Common myeloid progenitor, CD34-positive (primary cell): Measurements from ENCODE around the gene FAM13A.

Experiments used
- CTCF ChIA-PET: fragments of 350-600 bp; sonication (Branson Sonifier 250); formaldehyde crosslinking; loops from one replicate; lab custom pipeline; 2021; ENCODE audit warnings: antibody characterized with exemption; lab: Charles Lee
- POLR2A ChIA-PET: fragments of 350-600 bp; sonication (Branson Sonifier 250); formaldehyde crosslinking; loops from one replicate; lab custom pipeline; 2021; ENCODE audit warnings: antibody characterized with exemption; lab: Charles Lee
- DNase-seq, 3 donors: peaks; one replicate each; pipeline versions ENCODE4 v3.0.0 to v3.0.0-alpha.2; 2013
- H3K27ac ChIP-seq, 2 experiments: 1 replicate in 1 of 2; 2 replicates in 1 of 2; pipeline ENCODE4 v1.7.0; 2013; ENCODE audit warnings: inconsistent platforms in 2 of 2, low read length in 2 of 2, mild to moderate bottlenecking in 2 of 2, low read depth in 1 of 2, moderate library complexity in 1 of 2; ENCODE audit not compliant: severe bottlenecking in 2 of 2, insufficient read depth in 1 of 2, poor library complexity in 1 of 2
- H3K27me3 ChIP-seq, 5 experiments: replicated peaks in 2 of 5; 1 replicate in 3 of 5; 2 replicates in 2 of 5; pipeline versions ENCODE4 v1.6.1 to v1.7.0; 2013; ENCODE audit warnings: low read length in 4 of 5, mild to moderate bottlenecking in 2 of 5, moderate library complexity in 2 of 5, inconsistent platforms in 1 of 5; ENCODE audit not compliant: insufficient read depth in 5 of 5, control insufficient read depth in 4 of 5
- H3K36me3 ChIP-seq, 4 experiments: 1 replicate in 2 of 4; 2 replicates in 2 of 4; pipeline versions ENCODE4 v1.6.1 to v1.7.0; 2013; ENCODE audit warnings: low read length in 3 of 4, control low read depth in 1 of 4, mild to moderate bottlenecking in 1 of 4; ENCODE audit not compliant: control insufficient read depth in 4 of 4, insufficient read depth in 4 of 4
- H3K4me1 ChIP-seq, 4 experiments: 1 replicate in 3 of 4; 2 replicates in 1 of 4; pipeline versions ENCODE4 v1.6.1 to v1.7.1; 2013; ENCODE audit warnings: low read length in 3 of 4, mild to moderate bottlenecking in 3 of 4, control low read depth in 1 of 4, inconsistent platforms in 1 of 4, moderate library complexity in 1 of 4; ENCODE audit not compliant: control insufficient read depth in 4 of 4, insufficient read depth in 4 of 4; ENCODE audit errors: control extremely low read depth in 1 of 4
- H3K4me3 ChIP-seq, 7 experiments: 1 replicate in 4 of 7; 2 replicates in 3 of 7; pipeline versions ENCODE4 v1.5.1 to v1.7.0; 2013; ENCODE audit warnings: mild to moderate bottlenecking in 7 of 7, low read length in 6 of 7, moderate library complexity in 6 of 7, inconsistent platforms in 2 of 7, low read depth in 2 of 7, control low read depth in 1 of 7; ENCODE audit not compliant: insufficient read depth in 4 of 7, control insufficient read depth in 1 of 7; ENCODE audit errors: extremely low read depth in 1 of 7
- H3K9me3 ChIP-seq, 5 experiments: 1 replicate in 4 of 5; 2 replicates in 1 of 5; pipeline versions ENCODE4 v1.6.1 to v1.7.1; 2013; ENCODE audit warnings: low read length in 4 of 5, mild to moderate bottlenecking in 2 of 5, inconsistent platforms in 1 of 5, low read depth in 1 of 5, moderate library complexity in 1 of 5; ENCODE audit not compliant: control insufficient read depth in 4 of 5, insufficient read depth in 2 of 5; ENCODE audit errors: control extremely low read depth in 1 of 5
- WGBS: methylation state at CpG from one replicate; pipeline ENCODE4 v1.1.5; 2013; ENCODE audit not compliant: insufficient coverage; 5-methylcytosine and 5-hydroxymethylcytosine counted together

The FAM13A gene

DNA sequence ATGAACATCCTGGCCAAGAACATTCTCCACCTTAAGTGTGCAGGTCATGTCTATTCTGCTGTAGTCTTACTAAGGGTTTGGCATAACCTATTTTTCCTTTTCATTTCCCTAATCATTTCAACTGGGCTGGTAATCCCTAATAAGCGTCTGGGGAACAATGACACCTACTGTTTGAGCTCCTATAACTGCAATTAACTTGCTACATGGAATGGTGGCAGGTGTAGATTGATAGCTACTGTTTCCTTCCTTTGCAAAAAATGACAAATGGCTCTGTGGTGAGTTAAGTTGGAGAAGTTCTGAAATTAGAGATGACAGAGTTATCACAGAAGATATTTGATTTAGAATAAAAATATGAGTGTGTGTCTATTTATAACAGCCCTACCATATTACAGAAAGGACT is 254.8 kb downstream of the FAM13A start:
- Histone ChIP-seq H3K4me1 (peaks cover 2 to 26% (median 17%) of the 10 kb centered on the region in 4 experiments), H3K36me3 (peaks cover 0 to 5% (median 0%) of the 10 kb centered on the region in 4 experiments), H3K9me3 (peaks cover 0 to 3% (median 0%) of the 10 kb centered on the region in 5 experiments), H3K27ac (no peak overlapping the region), H3K27me3 (no peaks in the 10 kb centered on the region), H3K4me3 (no peak overlapping the region)
- POLR2A ChIA-PET, result no interaction called here
- CTCF ChIA-PET, result interaction anchor here (0.6 to 1.8 kb wide), 8 partner anchors 10 to 129 kb away, joined by 3 to 7 read pairs (median 3); no protein-coding TSS in a partner anchor
- peak; percentile 25 to 76 (median 56) for DNase-seq
- no CpG with 5 or more reads among the region's 1 CpG for WGBS

DNA sequence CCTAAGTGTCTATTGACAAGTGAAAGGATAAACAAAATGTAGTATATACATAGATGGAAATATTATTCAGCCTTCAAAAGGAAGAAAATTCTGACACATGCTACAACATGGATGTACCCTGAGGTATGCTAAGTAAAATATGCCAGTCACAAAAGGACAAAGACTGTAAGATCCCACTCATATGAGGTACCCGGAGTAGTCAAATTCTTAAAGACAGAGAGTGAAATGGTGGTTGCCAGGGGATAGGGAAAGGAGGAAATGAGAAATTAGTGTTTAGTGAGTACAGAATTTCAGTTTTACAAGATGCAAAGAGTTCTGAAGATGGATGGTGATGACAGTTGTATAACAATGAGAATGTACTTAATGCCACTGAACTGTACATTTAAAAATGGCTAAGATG is 257.1 kb downstream of the FAM13A start:
- 100% methylated on average over 1 of the region's 1 CpG for WGBS
- Histone ChIP-seq H3K27me3 (no peaks in the 10 kb centered on the region), H3K36me3 (peaks cover 0 to 5% (median 0%) of the 10 kb centered on the region in 4 experiments), H3K4me1 (peaks cover 2 to 26% (median 17%) of the 10 kb centered on the region in 4 experiments), H3K27ac (no peak overlapping the region), H3K9me3 (peaks cover 0 to 4% (median 1%) of the 10 kb centered on the region in 5 experiments), H3K4me3 (no peak overlapping the region)
- POLR2A ChIA-PET, result no interaction called here
- DNase-seq, result no peak
- CTCF ChIA-PET, result interaction anchor here (0.5 to 2.0 kb wide), 2 partner anchors 67 to 94 kb away, joined by 4 to 6 read pairs; no protein-coding TSS in a partner anchor

GRCh38 chr4:88797725-88798124 is 259.3 kb downstream of the FAM13A start:
- DNase-seq, result no peak
- Histone ChIP-seq H3K9me3 (peaks cover 0 to 4% (median 1%) of the 10 kb centered on the region in 5 experiments), H3K4me3 (no peak overlapping the region), H3K36me3 (peaks cover 0 to 5% (median 0%) of the 10 kb centered on the region in 4 experiments), H3K4me1 (peaks cover 0 to 12% (median 11%) of the 10 kb centered on the region in 4 experiments), H3K27ac (no peak overlapping the region), H3K27me3 (no peaks in the 10 kb centered on the region)
- CTCF ChIA-PET, result interaction anchor here (1.0 kb wide), 1 partner anchor 8 kb away, joined by 3 read pairs; no protein-coding TSS in a partner anchor
- POLR2A ChIA-PET, result no interaction called here

GRCh38 chr4:88796545-88796944 is 260.4 kb downstream of the FAM13A start:
- no peak for DNase-seq
- H3K4me3 ChIP-seq, result no peak overlapping the region
- H3K27me3 ChIP-seq, result no peaks in the 10 kb centered on the region
- H3K36me3 ChIP-seq, result peaks cover 0 to 5% (median 0%) of the 10 kb centered on the region in 4 experiments
- H3K9me3 ChIP-seq, result peaks cover 0 to 4% (median 1%) of the 10 kb centered on the region in 5 experiments
- H3K27ac ChIP-seq, result no peak overlapping the region
- ChIA-PET CTCF (no interaction called here), POLR2A (no interaction called here)
- peaks cover 0 to 11% (median 7%) of the 10 kb centered on the region in 4 experiments for H3K4me1 ChIP-seq
- WGBS, result no CpG with 5 or more reads among the region's 1 CpG

- H3K9me3 ChIP-seq, result peaks cover 0 to 4% (median 1%) of the 10 kb centered on the region in 5 experiments
- H3K36me3 ChIP-seq, result peaks cover 0 to 5% (median under 1%) of the 10 kb centered on the region in 4 experiments
- ChIA-PET CTCF (interaction anchor here (1.1 kb wide), 1 partner anchor 134 kb away, joined by 3 read pairs; no protein-coding TSS in a partner anchor), POLR2A (no interaction called here)
- H3K4me1 ChIP-seq, result peaks cover 0 to 11% (median 7%) of the 10 kb centered on the region in 4 experiments
- H3K4me3 ChIP-seq, result no peak overlapping the region
- H3K27ac ChIP-seq, result no peak overlapping the region
- DNase-seq, result no peak
- H3K27me3 ChIP-seq, result no peaks in the 10 kb centered on the region
Observed at GRCh38 chr4:88794952-88795351, 262.0 kb downstream of the FAM13A start.

DNA sequence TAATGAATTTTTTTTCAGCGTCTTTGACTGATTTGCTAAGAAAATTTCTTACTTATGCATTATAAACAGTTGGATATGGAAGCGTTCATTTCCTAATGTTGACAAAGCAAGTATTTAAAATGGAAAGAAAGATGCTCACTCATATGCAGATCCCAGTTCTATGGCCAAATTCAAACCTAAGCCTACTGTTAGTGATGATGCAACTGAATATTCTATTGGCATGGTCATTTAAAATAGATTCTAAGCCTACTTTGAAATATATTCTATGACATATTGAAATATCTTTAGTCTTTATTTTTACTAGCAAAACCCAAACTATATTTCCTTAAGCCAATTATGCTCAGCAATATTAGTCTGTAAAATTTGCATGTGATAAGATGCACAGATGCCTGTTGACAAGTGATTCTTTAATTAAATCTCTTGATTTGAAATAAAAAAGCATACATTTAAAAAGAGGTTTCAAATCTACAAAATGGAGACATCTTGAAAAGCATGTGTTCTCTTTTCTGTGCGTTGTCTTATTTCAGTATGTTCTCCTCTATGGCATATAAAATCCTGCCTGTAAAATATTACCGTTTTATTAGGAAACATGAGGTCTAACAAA is 262.8 kb downstream of the FAM13A start:
- peaks cover 0 to 7% (median 5%) of the 10 kb centered on the region in 4 experiments for H3K36me3 ChIP-seq
- no peak overlapping the region for H3K4me3 ChIP-seq
- H3K27ac ChIP-seq, result no peak overlapping the region
- no CpG with 5 or more reads among the region's 4 CpGs for WGBS
- no peak for DNase-seq
- peaks cover 0 to 4% (median 1%) of the 10 kb centered on the region in 5 experiments for H3K9me3 ChIP-seq
- peaks cover 0 to 11% (median 7%) of the 10 kb centered on the region in 4 experiments for H3K4me1 ChIP-seq
- CTCF ChIA-PET, result interaction anchor here (1.1 kb wide), 1 partner anchor 133 kb away, joined by 3 read pairs; no protein-coding TSS in a partner anchor
- no peaks in the 10 kb centered on the region for H3K27me3 ChIP-seq
- POLR2A ChIA-PET, result no interaction called here

DNA sequence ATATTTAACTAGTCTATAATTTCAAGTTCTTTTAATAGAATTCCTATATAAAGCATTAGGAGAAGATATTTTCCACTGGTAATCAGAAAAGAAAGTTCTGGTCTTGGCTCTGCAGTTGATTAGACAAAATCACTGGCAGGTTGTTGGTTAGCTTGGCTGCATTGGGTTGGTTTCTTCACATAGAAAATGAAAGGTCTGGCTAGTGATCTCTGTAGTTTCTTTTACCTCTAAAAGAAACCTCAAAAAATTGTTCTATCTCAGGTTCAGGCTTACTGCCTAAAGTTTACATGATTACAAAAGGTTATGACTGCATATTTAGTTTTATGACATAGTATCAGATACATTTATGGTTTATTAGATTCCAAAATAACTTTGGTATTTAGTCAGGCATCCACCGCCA is 263.5 kb downstream of the FAM13A start:
- no CpG with 5 or more reads among the region's 1 CpG for WGBS
- ChIA-PET CTCF (no interaction called here), POLR2A (interaction anchor here (0.7 kb wide), 1 partner anchor 30 kb away, joined by 4 read pairs; no protein-coding TSS in a partner anchor)
- no peak for DNase-seq
- Histone ChIP-seq H3K27ac (no peak overlapping the region), H3K4me3 (no peak overlapping the region), H3K9me3 (peaks cover 0 to 4% (median 1%) of the 10 kb centered on the region in 5 experiments), H3K27me3 (no peaks in the 10 kb centered on the region), H3K36me3 (peaks cover 0 to 7% (median 5%) of the 10 kb centered on the region in 4 experiments), H3K4me1 (peaks cover 0 to 11% (median 7%) of the 10 kb centered on the region in 4 experiments)
